Measurements from ENCODE around the gene KCTD15.

The KCTD15 gene

DNA sequence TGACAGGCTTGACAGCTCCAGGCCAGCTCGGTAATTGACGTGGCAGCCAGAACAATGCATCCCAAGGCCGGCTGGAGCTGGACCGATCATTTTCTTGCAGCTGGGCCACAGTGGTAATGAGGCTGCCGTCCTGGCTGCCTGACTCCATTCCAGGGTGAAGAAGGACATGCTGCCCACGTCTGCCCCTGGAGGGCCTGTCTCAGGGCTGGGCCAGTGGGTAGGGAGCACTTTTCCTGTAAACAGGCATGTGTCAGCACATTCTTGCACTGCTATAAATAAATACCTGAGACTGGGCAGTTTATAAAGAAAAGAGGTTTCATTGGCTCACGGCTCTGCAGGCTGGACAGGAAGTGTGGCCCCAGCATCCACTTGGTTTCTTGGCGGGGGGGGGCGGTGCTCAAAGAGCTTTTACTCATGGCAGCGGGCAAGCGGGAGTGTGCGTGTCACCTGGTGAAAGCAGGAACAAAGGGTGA, 38.1 kb upstream of the KCTD15 start:
- H3K9me3 Mint-ChIP-seq = no peaks in the 10 kb centered on the region
- H3K27ac Mint-ChIP-seq = no peak overlapping the region
- no peaks in the 10 kb centered on the region for H3K4me1 Mint-ChIP-seq (ENCODE audit: low read depth)
- DNase-seq (ENCODE audit: low spot score) = no peak
- H3K36me3 Mint-ChIP-seq (ENCODE audit: low read depth) = no peaks in the 10 kb centered on the region
- H3K27me3 Mint-ChIP-seq (ENCODE audit: low read depth) = no peaks in the 10 kb centered on the region
- H3K4me3 Mint-ChIP-seq = no peak overlapping the region

DNA sequence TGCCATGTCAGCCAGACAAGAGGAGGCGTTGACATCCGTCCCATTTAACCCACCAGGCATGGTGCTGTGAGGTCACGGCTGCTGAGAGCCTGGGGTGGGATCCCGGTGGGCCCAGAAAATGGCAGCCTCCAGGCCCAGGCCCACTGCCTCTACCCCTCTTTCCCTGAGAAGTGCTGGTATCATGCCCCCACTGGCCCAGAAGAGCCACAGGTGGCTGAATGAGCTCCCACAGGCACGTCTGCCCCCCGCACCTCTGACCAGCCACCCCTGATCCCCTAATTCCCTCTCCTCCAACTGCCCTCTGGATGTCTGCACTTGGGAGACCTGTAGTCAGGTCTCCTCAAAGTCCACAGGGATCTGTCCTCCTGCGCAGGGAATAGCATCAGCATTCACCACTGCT, 37.3 kb upstream of the KCTD15 start:
- Mint-ChIP-seq H3K9me3 (no peaks in the 10 kb centered on the region), H3K4me1 (ENCODE audit: low read depth) (no peaks in the 10 kb centered on the region), H3K36me3 (ENCODE audit: low read depth) (no peaks in the 10 kb centered on the region), H3K27ac (no peak overlapping the region), H3K27me3 (ENCODE audit: low read depth) (no peaks in the 10 kb centered on the region), H3K4me3 (no peak overlapping the region)
- no peak for DNase-seq (ENCODE audit: low spot score)

DNA sequence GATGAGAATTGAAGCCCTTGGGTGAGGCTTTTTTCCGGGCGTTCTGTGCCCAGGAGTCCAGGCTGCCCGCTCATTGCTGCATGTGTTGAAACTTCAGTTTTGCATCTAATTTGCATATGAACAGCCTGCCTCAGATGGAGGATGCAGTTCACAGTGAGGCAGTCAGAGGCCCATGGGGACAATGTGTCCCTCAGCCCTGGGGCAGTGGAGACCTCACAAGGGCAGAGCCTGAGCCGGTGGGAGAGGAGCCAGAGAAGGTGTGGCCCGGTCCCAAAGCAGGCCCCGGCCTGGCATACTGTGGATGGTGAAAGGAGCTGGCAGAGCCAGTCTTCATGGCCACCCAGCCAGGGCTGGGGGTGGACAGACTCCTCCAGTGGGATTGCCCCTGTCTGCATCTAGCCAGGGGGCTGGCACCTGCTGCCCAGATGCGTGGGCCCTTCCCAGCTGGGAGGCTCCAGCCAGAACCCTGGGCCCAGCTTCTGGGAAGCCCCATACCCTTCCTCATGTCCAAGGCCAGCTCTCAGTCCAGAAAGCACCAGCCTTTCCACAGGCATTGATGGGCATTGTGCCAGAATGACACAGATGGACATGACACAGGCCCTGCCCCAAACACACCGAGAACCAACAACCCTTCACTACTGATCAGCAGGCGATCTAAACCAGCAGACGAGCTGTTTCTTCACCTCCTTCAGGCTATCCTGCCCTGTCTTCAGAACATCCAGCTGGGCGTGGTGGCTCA, 32.9 kb upstream of the KCTD15 start:
- no peaks in the 10 kb centered on the region for H3K9me3 Mint-ChIP-seq
- DNase-seq (ENCODE audit: low spot score) = no peak
- no peaks in the 10 kb centered on the region for H3K36me3 Mint-ChIP-seq (ENCODE audit: low read depth)
- H3K4me3 Mint-ChIP-seq = no peak overlapping the region
- H3K4me1 Mint-ChIP-seq (ENCODE audit: low read depth) = no peaks in the 10 kb centered on the region
- H3K27ac Mint-ChIP-seq = no peak overlapping the region
- H3K27me3 Mint-ChIP-seq (ENCODE audit: low read depth) = no peaks in the 10 kb centered on the region

GRCh38 chr19:33766623-33767022, 30.0 kb upstream of the KCTD15 start:
- Mint-ChIP-seq H3K4me1 (ENCODE audit: low read depth) (no peaks in the 10 kb centered on the region), H3K4me3 (no peak overlapping the region), H3K36me3 (ENCODE audit: low read depth) (no peaks in the 10 kb centered on the region), H3K27me3 (ENCODE audit: low read depth) (no peaks in the 10 kb centered on the region), H3K27ac (no peak overlapping the region), H3K9me3 (no peaks in the 10 kb centered on the region)
- DNase-seq (ENCODE audit: low spot score) = no peak

DNA sequence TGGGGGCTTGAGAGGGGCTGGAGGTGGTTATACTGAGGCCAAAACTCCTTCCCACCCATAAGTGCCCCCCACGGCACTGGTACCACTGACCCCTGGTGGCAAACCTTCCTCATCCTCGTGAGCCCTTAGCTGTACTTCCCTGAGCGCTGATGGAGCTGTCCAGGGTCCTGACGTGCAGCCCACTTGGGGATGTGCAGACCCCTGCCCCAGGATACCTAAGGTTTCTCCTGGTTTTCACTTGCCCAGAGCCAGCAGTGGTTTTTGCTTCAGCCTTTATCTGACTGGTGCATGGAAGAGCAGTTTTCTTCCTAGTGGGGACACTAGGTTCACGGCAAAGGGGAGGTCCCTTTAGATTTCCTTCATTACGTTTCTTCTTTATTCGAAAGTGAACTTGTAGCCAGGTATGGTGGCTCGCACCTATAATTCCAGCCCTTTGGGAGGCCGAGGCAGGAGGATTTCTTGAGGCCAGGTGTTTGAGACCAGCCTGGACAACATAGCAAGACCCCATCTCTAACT, 28.7 kb upstream of the KCTD15 start:
- no peak overlapping the region for H3K27ac Mint-ChIP-seq
- H3K4me3 Mint-ChIP-seq = no peak overlapping the region
- no peaks in the 10 kb centered on the region for H3K36me3 Mint-ChIP-seq (ENCODE audit: low read depth)
- H3K9me3 Mint-ChIP-seq = no peaks in the 10 kb centered on the region
- H3K27me3 Mint-ChIP-seq (ENCODE audit: low read depth) = no peaks in the 10 kb centered on the region
- no peak for DNase-seq (ENCODE audit: low spot score)
- H3K4me1 Mint-ChIP-seq (ENCODE audit: low read depth) = no peaks in the 10 kb centered on the region

DNA sequence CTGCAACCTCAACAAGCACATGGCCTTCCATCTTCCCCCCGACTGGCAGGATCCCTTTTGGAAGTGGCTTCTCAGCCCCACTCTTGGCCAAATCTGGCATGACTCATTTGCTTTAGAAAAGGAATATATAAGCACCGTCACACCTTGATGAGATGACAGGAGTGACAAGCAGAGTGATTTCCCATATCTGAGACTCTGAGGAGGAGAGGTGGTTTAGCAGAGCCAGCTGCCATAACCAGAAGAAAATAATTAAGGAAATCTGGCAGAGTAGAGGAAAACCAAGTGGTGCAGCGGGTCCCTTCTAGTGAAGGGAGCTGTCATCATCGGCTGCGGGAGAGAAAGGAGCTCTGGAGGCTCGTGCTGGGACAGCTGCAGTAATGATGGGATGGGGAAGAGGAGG, 27.5 kb upstream of the KCTD15 start:
- no peaks in the 10 kb centered on the region for H3K27me3 Mint-ChIP-seq (ENCODE audit: low read depth)
- no peak overlapping the region for H3K27ac Mint-ChIP-seq
- no peaks in the 10 kb centered on the region for H3K9me3 Mint-ChIP-seq
- no peaks in the 10 kb centered on the region for H3K4me1 Mint-ChIP-seq (ENCODE audit: low read depth)
- H3K4me3 Mint-ChIP-seq = no peak overlapping the region
- no peak for DNase-seq (ENCODE audit: low spot score)
- H3K36me3 Mint-ChIP-seq (ENCODE audit: low read depth) = no peaks in the 10 kb centered on the region

- Mint-ChIP-seq H3K27me3 (ENCODE audit: low read depth) (no peaks in the 10 kb centered on the region), H3K27ac (no peak overlapping the region), H3K9me3 (no peaks in the 10 kb centered on the region), H3K4me1 (ENCODE audit: low read depth) (no peaks in the 10 kb centered on the region), H3K4me3 (no peak overlapping the region), H3K36me3 (ENCODE audit: low read depth) (no peaks in the 10 kb centered on the region)
- no peak for DNase-seq (ENCODE audit: low spot score)
Observed at GRCh38 chr19:33770107-33770506, 26.6 kb upstream of the KCTD15 start.

GRCh38 chr19:33771384-33772101, 25.1 kb upstream of the KCTD15 start:
- Mint-ChIP-seq H3K9me3 (no peaks in the 10 kb centered on the region), H3K27me3 (ENCODE audit: low read depth) (no peaks in the 10 kb centered on the region), H3K4me3 (no peak overlapping the region), H3K36me3 (ENCODE audit: low read depth) (no peaks in the 10 kb centered on the region), H3K27ac (no peak overlapping the region), H3K4me1 (ENCODE audit: low read depth) (no peaks in the 10 kb centered on the region)
- DNase-seq (ENCODE audit: low spot score) = peak; percentile 23

- Mint-ChIP-seq H3K36me3 (ENCODE audit: low read depth) (no peaks in the 10 kb centered on the region), H3K4me3 (no peak overlapping the region), H3K9me3 (no peaks in the 10 kb centered on the region), H3K27me3 (ENCODE audit: low read depth) (no peaks in the 10 kb centered on the region), H3K4me1 (ENCODE audit: low read depth) (no peaks in the 10 kb centered on the region), H3K27ac (no peak overlapping the region)
- no peak for DNase-seq (ENCODE audit: low spot score)
Observed at GRCh38 chr19:33772102-33772857, 24.4 kb upstream of the KCTD15 start.

GRCh38 chr19:33772858-33773180, 23.9 kb upstream of the KCTD15 start:
- no peak overlapping the region for H3K4me3 Mint-ChIP-seq
- H3K4me1 Mint-ChIP-seq (ENCODE audit: low read depth) = no peaks in the 10 kb centered on the region
- no peaks in the 10 kb centered on the region for H3K9me3 Mint-ChIP-seq
- H3K27ac Mint-ChIP-seq = no peak overlapping the region
- H3K36me3 Mint-ChIP-seq (ENCODE audit: low read depth) = no peaks in the 10 kb centered on the region
- no peak for DNase-seq (ENCODE audit: low spot score)
- no peaks in the 10 kb centered on the region for H3K27me3 Mint-ChIP-seq (ENCODE audit: low read depth)

DNA sequence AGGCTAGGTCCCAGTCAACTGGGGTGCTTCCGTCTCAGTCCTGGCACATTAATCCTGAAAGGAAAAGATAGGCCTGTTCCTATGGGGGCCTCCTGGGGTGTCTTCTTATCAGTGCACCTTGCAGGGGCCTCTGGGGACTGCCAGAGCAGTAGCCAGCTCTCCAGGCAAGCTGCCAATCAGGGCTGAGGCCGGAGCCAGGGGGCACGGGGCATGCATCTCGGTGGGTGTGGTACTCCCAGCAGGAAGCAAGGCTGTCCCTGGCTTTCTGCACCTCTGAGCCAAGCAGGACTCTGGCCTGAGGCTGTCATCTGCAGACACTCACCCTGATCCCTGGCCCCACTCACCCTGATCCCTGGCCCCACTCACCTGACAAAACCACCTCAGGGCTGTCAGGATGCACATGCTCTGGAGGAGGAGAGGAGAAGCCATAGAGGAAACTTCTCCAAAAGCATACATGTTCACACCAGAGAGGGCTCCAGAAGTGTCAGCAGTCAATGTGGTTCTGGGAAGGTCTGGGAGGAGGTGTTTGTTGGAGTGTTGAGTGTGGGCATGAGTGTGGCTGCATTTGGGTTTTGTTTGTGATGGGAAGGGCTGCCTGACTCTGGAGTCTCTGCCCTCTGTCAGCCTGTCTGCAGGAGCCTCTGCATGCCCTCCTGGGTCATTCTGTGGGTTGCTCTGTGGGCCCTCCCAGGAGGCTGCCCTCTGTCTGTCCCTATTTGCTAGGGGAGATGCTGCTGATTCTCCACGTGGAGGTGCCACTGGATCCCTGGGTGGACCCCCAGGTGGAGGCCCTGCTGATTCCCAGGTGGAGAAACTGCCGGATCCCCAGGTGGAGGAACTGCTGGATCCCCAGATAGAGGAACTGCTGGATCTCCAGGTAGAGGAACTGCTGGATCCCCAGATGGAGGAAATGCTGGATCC, 22.7 kb upstream of the KCTD15 start:
- Mint-ChIP-seq H3K9me3 (no peaks in the 10 kb centered on the region), H3K27ac (no peak overlapping the region), H3K27me3 (ENCODE audit: low read depth) (peaks cover 3% of the 10 kb centered on the region), H3K36me3 (ENCODE audit: low read depth) (no peaks in the 10 kb centered on the region), H3K4me3 (no peak overlapping the region), H3K4me1 (ENCODE audit: low read depth) (peaks cover 3% of the 10 kb centered on the region)
- DNase-seq (ENCODE audit: low spot score) = no peak

DNA sequence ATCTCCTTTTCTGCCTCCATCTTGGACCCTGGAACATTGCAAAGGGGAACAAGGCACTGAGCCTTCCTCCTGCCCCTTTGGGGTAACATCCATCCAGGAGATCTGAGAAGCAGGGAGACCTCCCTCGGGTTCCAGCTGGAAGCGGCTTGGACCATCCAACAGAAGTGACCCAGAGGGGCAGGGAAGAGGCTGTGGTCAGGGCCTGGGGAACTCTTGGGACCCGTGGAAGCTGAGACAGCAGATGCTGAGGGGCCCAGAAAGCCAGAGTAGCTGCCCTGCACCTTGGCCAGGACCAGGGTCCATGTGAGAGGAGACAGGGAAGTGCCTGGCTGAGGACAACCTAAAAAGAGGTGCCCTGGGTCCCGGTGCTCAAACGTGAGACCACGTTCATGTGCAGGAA, 21.9 kb upstream of the KCTD15 start:
- H3K4me3 Mint-ChIP-seq = no peak overlapping the region
- no peak overlapping the region for H3K27ac Mint-ChIP-seq
- DNase-seq (ENCODE audit: low spot score) = no peak
- no peaks in the 10 kb centered on the region for H3K9me3 Mint-ChIP-seq
- peaks cover 11% of the 10 kb centered on the region for H3K27me3 Mint-ChIP-seq (ENCODE audit: low read depth)
- peaks cover 3% of the 10 kb centered on the region for H3K4me1 Mint-ChIP-seq (ENCODE audit: low read depth)
- no peaks in the 10 kb centered on the region for H3K36me3 Mint-ChIP-seq (ENCODE audit: low read depth)

DNA sequence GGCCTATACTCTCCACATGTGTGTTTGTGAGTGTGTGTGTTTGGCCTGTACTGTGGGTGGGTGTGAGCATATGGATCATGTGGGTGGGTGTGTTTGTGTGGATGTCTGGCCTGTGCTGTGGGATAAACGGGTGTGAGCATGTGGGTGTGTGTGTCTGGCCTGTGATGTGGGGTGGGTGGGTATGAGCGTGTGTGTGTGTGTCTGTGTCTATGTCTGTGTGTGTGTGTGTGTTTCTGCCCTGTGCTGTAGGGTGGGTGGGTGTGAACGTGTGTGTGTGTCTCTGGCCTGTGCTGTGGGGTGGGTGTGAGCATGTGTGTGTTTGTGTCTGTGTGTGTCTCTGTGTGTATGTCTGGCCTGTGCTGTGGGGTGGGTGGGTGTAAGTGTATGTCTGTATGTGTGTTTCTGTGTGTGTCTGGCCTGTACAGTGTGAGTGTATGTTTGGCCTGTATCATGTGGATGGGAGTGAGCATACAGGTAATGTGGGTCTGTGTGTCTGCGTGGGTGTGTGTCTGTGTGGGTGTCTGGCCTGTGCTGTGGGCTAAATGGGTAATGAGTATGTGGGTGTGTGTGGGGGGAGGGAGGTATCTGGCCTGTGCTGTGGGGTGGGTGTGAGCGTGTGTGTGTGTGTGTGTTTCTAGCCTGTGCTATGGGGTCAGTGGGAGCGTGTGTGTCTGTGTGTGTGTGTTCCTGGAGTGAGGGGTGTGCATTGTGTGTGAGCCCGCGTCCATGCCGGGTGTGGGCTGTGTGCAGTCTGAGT, 20.8 kb upstream of the KCTD15 start:
- peaks cover 16% of the 10 kb centered on the region for H3K27me3 Mint-ChIP-seq (ENCODE audit: low read depth)
- no peak overlapping the region for H3K27ac Mint-ChIP-seq
- H3K4me3 Mint-ChIP-seq = no peak overlapping the region
- no peaks in the 10 kb centered on the region for H3K36me3 Mint-ChIP-seq (ENCODE audit: low read depth)
- H3K9me3 Mint-ChIP-seq = no peaks in the 10 kb centered on the region
- peaks cover 3% of the 10 kb centered on the region for H3K4me1 Mint-ChIP-seq (ENCODE audit: low read depth)
- no peak for DNase-seq (ENCODE audit: low spot score)
